IPS DF 4.7 (cell line): Measurements from ENCODE around the gene HCN2.
"Not testable (repeated sequence)": the region's sequence is repeated elsewhere in the genome, so short reads cannot be mapped to it uniquely, and the experiment has no call there.

ENCODE experiments used
- DNase-seq: peaks from one replicate; pipeline ENCODE4 v3.0.0-alpha.2; 2013; ENCODE audit warnings: low spot score; ENCODE audit errors: extremely low read depth

The HCN2 gene

GRCh38 chr19:602391-603301 lies 13.0 kb downstream of the HCN2 start:
- DNase-seq = no peak

- DNase-seq = not testable (repeated sequence)
Observed at GRCh38 chr19:603302-603639, 13.6 kb downstream of the HCN2 start.

- not testable (repeated sequence) for DNase-seq
Observed at GRCh38 chr19:603779-604178, 14.1 kb downstream of the HCN2 start.

- DNase-seq = no peak
Observed at GRCh38 chr19:604355-604754, 14.7 kb downstream of the HCN2 start.

GRCh38 chr19:605061-605971 lies 15.6 kb downstream of the HCN2 start:
- not testable (repeated sequence) for DNase-seq

- no peak for DNase-seq
Observed at GRCh38 chr19:607301-608154, 17.8 kb downstream of the HCN2 start.

- DNase-seq = no peak
Observed at GRCh38 chr19:608155-609003, 18.7 kb downstream of the HCN2 start.

- no peak for DNase-seq
Observed at GRCh38 chr19:609004-609346, 19.3 kb downstream of the HCN2 start.

GRCh38 chr19:610071-610800 lies 20.6 kb downstream of the HCN2 start:
- DNase-seq = no peak

- DNase-seq = no peak
Observed at GRCh38 chr19:610801-611480, 21.3 kb downstream of the HCN2 start.

GRCh38 chr19:611481-611868 lies 21.8 kb downstream of the HCN2 start:
- DNase-seq = no peak

GRCh38 chr19:612941-613340 lies 23.3 kb downstream of the HCN2 start:
- DNase-seq = no peak

GRCh38 chr19:613732-614567 lies 24.3 kb downstream of the HCN2 start:
- no peak for DNase-seq

GRCh38 chr19:615619-616018 lies 25.9 kb downstream of the HCN2 start:
- no peak for DNase-seq

GRCh38 chr19:616062-616700 lies 26.5 kb downstream of the HCN2 start:
- DNase-seq = no peak

GRCh38 chr19:616747-617526 lies 27.3 kb downstream of the HCN2 start:
- DNase-seq = no peak
